ENCODE measurements around the gene PHOX2B.

GRCh38 chr4:41728573-41728913, 20.0 kb downstream of the PHOX2B start:
- TF ChIP-seq YY1 (IDR thresholded peaks at IDR 0.05; ENCODE audit: insufficient read depth, insufficient read length) (no peak), ZNF274 (IDR thresholded peaks at IDR 0.05; ENCODE audit: low read depth, low read length) (no peak), SUZ12 (IDR thresholded peaks at IDR 0.05; ENCODE audit: extremely low read depth, insufficient read depth, insufficient read length) (no peak)
